ENCODE results near the gene NUDT17. TPM values are rescaled to one million over a fixed set of nuclear protein-coding genes. Genes with fewer than 3 reads are reported as not detected.

The NUDT17 gene
- total and polyA plus RNA-seq, 9 of the 15 experiments (the other 6 are each of a cell fraction or from before 2014, with no cell fraction given) = 2.1 to 10.0 (median 6.1) TPM

DNA sequence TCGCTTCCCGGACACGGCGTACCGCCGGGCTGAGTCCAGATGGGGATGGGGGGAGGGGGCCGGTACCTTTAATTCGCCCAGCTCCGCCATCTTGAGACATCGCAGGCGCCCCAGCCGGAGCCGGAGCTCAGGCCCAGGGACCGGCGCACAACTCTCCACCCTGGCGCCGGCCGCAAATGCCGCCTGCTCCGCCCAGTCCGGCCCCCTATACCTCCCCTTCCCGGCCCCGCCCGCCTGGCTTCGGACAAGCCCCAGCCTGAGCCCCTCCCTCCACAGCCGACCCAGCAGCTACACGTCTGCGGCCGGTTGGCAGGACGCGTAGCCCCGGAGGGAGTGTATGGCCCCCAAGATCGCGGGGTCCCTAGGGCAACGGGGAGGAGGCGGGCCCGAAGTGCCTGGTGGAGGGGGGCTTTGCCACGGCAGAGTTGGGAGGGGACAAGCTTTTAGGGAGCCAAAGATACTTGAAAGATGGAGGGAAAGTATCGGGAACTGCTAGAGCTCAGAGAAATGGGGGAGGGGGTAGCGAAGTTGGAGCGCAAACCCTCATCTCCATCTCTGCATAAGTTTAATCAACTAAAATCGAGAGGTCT is 13.6 kb downstream of the NUDT17 start, which contains the start of gene PIAS3 (continued):
- TF ChIP-seq, protein P1, sequence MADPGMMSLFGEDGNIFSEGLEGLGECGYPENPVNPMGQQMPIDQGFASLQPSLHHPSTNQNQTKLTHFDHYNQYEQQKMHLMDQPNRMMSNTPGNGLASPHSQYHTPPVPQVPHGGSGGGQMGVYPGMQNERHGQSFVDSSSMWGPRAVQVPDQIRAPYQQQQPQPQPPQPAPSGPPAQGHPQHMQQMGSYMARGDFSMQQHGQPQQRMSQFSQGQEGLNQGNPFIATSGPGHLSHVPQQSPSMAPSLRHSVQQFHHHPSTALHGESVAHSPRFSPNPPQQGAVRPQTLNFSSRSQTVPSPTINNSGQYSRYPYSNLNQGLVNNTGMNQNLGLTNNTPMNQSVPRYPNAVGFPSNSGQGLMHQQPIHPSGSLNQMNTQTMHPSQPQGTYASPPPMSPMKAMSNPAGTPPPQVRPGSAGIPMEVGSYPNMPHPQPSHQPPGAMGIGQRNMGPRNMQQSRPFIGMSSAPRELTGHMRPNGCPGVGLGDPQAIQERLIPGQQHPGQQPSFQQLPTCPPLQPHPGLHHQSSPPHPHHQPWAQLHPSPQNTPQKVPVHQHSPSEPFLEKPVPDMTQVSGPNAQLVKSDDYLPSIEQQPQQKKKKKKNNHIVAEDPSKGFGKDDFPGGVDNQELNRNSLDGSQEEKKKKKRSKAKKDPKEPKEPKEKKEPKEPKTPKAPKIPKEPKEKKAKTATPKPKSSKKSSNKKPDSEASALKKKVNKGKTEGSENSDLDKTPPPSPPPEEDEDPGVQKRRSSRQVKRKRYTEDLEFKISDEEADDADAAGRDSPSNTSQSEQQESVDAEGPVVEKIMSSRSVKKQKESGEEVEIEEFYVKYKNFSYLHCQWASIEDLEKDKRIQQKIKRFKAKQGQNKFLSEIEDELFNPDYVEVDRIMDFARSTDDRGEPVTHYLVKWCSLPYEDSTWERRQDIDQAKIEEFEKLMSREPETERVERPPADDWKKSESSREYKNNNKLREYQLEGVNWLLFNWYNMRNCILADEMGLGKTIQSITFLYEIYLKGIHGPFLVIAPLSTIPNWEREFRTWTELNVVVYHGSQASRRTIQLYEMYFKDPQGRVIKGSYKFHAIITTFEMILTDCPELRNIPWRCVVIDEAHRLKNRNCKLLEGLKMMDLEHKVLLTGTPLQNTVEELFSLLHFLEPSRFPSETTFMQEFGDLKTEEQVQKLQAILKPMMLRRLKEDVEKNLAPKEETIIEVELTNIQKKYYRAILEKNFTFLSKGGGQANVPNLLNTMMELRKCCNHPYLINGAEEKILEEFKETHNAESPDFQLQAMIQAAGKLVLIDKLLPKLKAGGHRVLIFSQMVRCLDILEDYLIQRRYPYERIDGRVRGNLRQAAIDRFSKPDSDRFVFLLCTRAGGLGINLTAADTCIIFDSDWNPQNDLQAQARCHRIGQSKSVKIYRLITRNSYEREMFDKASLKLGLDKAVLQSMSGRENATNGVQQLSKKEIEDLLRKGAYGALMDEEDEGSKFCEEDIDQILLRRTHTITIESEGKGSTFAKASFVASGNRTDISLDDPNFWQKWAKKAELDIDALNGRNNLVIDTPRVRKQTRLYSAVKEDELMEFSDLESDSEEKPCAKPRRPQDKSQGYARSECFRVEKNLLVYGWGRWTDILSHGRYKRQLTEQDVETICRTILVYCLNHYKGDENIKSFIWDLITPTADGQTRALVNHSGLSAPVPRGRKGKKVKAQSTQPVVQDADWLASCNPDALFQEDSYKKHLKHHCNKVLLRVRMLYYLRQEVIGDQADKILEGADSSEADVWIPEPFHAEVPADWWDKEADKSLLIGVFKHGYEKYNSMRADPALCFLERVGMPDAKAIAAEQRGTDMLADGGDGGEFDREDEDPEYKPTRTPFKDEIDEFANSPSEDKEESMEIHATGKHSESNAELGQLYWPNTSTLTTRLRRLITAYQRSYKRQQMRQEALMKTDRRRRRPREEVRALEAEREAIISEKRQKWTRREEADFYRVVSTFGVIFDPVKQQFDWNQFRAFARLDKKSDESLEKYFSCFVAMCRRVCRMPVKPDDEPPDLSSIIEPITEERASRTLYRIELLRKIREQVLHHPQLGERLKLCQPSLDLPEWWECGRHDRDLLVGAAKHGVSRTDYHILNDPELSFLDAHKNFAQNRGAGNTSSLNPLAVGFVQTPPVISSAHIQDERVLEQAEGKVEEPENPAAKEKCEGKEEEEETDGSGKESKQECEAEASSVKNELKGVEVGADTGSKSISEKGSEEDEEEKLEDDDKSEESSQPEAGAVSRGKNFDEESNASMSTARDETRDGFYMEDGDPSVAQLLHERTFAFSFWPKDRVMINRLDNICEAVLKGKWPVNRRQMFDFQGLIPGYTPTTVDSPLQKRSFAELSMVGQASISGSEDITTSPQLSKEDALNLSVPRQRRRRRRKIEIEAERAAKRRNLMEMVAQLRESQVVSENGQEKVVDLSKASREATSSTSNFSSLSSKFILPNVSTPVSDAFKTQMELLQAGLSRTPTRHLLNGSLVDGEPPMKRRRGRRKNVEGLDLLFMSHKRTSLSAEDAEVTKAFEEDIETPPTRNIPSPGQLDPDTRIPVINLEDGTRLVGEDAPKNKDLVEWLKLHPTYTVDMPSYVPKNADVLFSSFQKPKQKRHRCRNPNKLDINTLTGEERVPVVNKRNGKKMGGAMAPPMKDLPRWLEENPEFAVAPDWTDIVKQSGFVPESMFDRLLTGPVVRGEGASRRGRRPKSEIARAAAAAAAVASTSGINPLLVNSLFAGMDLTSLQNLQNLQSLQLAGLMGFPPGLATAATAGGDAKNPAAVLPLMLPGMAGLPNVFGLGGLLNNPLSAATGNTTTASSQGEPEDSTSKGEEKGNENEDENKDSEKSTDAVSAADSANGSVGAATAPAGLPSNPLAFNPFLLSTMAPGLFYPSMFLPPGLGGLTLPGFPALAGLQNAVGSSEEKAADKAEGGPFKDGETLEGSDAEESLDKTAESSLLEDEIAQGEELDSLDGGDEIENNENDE (IDR thresholded peaks at IDR 0.05; ENCODE audit: low read depth, low read length) = no peak
- TF ChIP-seq ZNF3 (CRISPR knock-in tag; IDR thresholded peaks at IDR 0.05) (no peak), ZKSCAN8 (CRISPR knock-in tag; IDR thresholded peaks at IDR 0.05) (no peak), ZNF239 (CRISPR knock-in tag; IDR thresholded peaks at IDR 0.05) (no peak), CCNT2 (IDR thresholded peaks at IDR 0.05; ENCODE audit: borderline replicate concordance, extremely low read depth, insufficient read length, low read depth, low read length) (peak; percentile 88), CUX1 (CRISPR knock-in tag; IDR thresholded peaks at IDR 0.05) (no peak), SNIP1 (IDR thresholded peaks at IDR 0.05; ENCODE audit: low read depth) (no peak), SMAD3 (CRISPR knock-in tag; conservative IDR thresholded peaks at IDR 0.05) (no peak), ZNF785 (CRISPR knock-in tag; IDR thresholded peaks at IDR 0.05) (no peak), BRF2 (IDR thresholded peaks at IDR 0.05; ENCODE audit: borderline replicate concordance, insufficient read depth, insufficient read length) (no peak)
